Measurements from ENCODE around the gene PRAMEF11.

- TF ChIP-seq JUND (IDR thresholded peaks at IDR 0.05) (no peak), CTCF (IDR thresholded peaks at IDR 0.05; ENCODE audit: low read depth, low read length, missing input control) (no peak), RAD21 (IDR thresholded peaks at IDR 0.05) (no peak), GABPA (IDR thresholded peaks at IDR 0.05 in 1 of 2, conservative IDR thresholded peaks at IDR 0.05 in 1 of 2) (no peak), REST (IDR thresholded peaks at IDR 0.05) (no peak)
These were observed 31.5 kb downstream of the PRAMEF11 start for GRCh38 chr1:12799730-12800129.

All from liver (tissue), 3 donors.